ENCODE measurements around the gene IMMP2L.

- TF ChIP-seq PBX3 (IDR thresholded peaks at IDR 0.05) = no peak
- TF ChIP-seq CTCF (IDR thresholded peaks at IDR 0.05) = no peak
- no peak for TF ChIP-seq NRF1 (IDR thresholded peaks at IDR 0.05; ENCODE audit: low read depth, low read length)
- TF ChIP-seq USF1 (IDR thresholded peaks at IDR 0.05; ENCODE audit: borderline replicate concordance, low read depth) = no peak
- no peak for TF ChIP-seq MAX (IDR thresholded peaks at IDR 0.05; ENCODE audit: low read depth)
- TF ChIP-seq RAD21 (IDR thresholded peaks at IDR 0.05; ENCODE audit: low read length) = no peak
- no peak for TF ChIP-seq EP300 (IDR thresholded peaks at IDR 0.05; ENCODE audit: borderline replicate concordance in 1 of 2, low read depth in 1 of 2, low read length in 1 of 2)
- TF ChIP-seq YY1 (IDR thresholded peaks at IDR 0.05; ENCODE audit: low read depth) = no peak
- TF ChIP-seq FOXJ3 (CRISPR knock-in tag; IDR thresholded peaks at IDR 0.05) = no peak
- TF ChIP-seq ZBTB33 (IDR thresholded peaks at IDR 0.05; ENCODE audit: borderline replicate concordance, low read depth) = no peak
- TF ChIP-seq MXI1 (IDR thresholded peaks at IDR 0.05; ENCODE audit: low read depth, low read length) = no peak
- no peak for TF ChIP-seq CHD2 (IDR thresholded peaks at IDR 0.05; ENCODE audit: low read length, partially characterized antibody)
- TF ChIP-seq POLR2AphosphoS5 (IDR thresholded peaks at IDR 0.05; ENCODE audit: low read depth, low read length) = no peak
- TF ChIP-seq IRF3 (IDR thresholded peaks at IDR 0.05; ENCODE audit: low read depth, low read length) = no peak
These were observed 302.3 kb downstream of the IMMP2L start for GRCh38 chr7:111259991-111260390.

Measured in SK-N-SH (cell line).